ENCODE measurements around the gene KRT77.
"Not testable (repeated sequence)": the region's sequence is repeated elsewhere in the genome, so short reads cannot be mapped to it uniquely, and the experiment has no call there.

The KRT77 gene

GRCh38 chr12:52721838-52722470 lies 18.6 kb upstream of the KRT77 start:
- DNase-seq = no peak

DNA sequence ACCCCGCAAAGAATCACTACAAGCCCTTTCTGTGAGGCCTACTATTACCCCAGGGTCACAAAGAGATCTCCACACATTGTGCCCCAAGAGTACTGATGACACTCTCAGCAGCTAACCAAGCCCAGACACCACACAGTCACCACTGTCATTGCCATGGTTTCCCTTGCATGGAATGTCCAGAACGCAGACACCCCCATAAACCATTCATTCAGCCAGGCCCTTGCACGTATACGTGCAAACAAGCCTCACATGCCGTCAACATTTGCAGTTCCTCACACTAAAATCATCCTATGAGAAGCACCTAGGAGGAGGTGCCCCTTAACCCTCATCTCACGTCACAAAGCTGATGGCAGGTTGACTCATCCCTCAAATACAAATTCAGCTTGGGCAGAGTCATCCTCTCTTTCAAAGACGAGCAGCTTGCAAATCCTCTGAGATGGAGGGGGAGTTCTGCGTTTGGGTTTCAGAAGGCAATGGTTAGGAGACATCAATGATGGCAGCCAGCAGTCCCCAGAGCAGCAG lies 17.1 kb upstream of the KRT77 start:
- no peak for DNase-seq

GRCh38 chr12:52716061-52716460 lies 12.7 kb upstream of the KRT77 start:
- DNase-seq = no peak

DNA sequence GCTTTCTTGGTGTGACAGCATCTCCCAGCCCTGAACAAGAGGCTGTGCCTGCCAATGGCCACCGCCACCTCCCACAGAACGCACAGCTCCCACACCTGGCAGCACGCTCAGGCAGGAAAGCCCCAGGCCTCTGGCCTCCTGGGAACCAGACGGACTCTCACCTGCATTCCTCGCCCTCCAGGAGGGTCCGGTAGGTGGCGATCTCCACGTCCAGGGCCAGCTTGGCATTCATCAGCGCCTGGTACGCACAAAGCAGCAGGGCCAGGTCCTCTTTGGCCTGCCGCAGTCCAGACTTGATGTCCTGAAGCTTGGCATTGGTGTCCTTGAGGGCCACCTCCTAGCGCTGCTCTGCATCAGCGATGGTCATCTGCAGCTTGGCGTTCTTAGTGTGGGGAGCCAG lies 12.1 kb upstream of the KRT77 start:
- no peak for DNase-seq

DNA sequence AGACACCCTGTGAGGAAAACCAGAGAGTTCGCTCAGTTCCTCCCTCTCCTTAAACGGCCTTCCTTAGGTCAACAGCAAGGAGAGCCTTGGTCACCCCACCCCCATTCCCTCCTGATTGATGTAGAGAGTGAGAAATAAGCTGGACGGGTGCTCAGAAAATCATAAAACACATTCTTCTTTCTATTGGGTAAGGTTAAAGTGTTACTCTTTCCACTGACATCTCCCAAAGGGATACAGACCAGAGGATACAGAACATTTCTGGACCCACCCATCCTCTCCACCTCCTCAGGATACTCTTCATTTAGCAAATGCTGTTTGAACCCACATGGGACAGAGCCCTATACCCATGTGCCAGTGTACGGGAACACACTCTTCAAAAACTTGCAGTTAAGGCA lies 11.6 kb upstream of the KRT77 start:
- DNase-seq = no peak

DNA sequence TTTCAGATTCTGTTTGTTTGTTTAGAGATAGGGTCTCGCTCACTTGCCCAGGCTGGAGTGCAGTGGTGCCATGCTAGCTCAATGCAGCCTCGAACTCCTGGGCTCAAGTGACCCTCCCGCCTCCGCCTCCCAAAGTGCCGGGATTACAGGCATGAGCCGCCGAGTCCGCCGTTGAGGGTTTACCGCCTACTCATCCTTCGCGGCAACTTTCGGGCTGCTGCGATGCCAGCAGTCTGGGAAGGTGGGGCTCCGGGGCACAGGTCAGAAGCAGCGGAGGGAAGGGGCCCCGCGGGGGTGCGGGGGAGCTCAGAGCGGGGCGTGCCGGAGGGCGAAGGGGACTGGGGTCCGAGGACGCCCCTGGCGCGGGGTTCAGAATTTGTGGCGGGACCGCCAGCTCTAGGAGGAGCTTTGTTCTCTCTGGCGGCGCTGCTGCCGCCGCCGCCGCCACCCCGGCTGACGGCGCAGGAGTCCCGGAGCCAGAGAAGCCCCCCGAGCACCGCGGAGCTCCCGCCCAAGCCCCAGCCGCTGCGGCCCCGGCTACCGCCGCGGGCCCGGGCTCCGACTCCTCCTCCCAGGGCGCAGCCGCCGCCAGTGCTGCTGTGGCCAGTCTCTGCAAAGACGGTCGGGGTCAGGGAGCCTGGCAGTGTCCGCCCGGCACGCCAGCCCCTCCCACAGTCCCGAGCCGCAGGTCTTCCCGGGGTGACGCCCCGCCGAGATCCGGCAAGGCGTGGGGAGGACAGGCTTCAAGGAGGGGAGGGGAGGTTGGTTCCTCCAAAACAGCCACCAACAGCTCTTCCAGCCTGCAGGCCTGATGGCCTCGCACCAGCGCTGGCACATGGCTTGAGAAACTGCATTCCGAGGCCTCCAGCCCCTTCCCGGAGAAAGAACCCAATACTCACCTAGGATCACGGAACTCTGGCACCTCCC lies 10.9 kb upstream of the KRT77 start:
- no peak for DNase-seq

DNA sequence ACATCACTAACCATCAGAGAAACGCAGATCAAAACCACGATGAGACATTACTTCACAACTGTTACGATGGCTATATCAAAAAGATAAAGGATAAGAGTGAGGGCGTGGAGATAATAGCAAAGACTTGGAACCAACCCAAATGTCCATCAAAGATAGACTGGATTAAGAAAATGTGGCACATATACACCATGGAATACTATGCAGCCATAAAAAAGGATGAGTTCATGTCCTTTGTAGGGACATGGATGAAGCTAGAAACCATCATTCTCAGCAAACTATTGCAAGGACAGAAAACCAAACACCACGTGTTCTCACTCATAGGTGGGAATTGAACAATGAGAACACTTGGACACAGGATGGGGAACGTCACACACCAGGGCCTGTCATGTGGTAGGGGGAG lies 8.8 kb upstream of the KRT77 start:
- DNase-seq = not testable (repeated sequence)

- no peak for DNase-seq
Measured at GRCh38 chr12:52710730-52711129, 7.4 kb upstream of the KRT77 start.

DNA sequence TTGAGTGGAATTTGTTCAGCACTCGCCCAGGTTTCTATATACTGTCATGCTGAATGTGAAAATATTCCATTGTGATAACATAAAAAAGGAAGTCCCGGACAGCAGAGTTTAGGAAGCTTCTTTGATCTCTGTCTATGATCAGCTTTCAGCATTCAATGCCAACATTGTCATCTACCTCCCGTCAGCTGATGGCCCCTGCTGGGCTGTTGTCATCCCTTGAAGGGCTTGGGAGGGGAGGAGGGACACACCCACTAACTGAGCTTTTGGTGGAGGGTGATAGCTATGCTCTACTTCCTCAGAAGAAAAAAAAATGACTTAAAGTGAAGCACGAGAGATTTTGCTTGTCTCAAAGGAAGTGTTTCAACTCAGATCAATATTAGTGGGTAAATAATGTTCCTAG lies 4.7 kb upstream of the KRT77 start:
- DNase-seq = no peak

DNA sequence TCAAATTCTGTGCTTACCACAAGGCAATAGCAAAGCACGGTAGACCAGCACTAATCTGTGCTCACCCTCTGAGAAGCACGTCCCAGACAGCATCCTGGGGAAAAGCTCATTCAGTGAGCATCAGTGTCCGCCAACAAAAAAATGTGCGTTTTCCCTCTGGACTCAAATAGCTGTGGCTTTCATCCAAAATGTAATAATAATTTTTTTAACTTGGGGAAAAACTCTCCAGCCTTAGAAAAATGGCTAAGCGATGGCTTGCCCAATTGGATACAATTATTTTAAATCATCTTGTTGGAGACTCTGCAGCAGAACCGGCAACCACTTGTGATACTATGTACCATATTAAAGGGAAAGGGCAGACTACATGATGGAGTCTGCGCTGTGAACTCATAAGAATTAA lies 1.1 kb upstream of the KRT77 start:
- no peak for DNase-seq

- no peak for DNase-seq
Measured at GRCh38 chr12:52703878-52704277, 554 bp upstream of the KRT77 start.

DNA sequence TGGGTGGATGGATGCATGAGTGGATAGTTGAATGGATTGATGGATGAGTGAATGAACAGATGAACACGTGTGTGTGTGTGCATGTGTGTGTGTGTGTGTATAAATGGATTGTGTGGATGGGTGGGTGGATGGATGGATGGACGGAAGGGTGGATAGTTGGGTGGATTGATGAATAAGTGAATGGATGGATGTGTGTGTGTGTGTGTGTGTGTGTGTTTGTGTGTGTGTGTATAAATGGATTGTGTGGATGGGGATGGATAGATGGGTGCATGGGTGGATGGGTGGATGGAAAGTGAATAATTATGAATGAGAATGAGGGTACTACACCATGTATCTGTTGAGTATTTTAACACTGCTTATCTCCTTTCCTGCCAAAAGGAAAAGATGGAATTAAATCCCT lies 986 bp downstream of the KRT77 start:
- no peak for DNase-seq

- DNase-seq = no peak
Measured at GRCh38 chr12:52701281-52701680, 2.0 kb downstream of the KRT77 start.

DNA sequence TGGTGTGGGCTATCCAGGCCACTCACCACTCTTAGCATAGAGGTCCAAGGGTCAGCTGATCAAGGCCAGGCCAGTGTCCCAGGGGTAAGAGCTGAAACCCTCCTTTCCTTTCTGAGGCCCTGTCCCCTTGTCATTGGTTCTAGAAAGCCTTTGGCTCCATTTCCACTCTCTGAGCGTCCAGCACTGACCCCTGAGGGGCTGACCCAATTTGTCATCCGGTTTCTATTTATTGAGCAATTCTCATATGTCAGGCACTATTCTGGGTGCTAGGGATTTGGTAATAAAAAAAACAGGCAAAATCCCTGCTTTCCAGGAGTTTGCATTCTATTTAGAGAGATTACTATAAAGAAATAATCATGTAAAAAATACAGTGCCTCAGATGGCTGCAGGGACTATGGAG lies 3.4 kb downstream of the KRT77 start:
- DNase-seq = no peak

- DNase-seq = no peak
Measured at GRCh38 chr12:52699373-52699772, 4.0 kb downstream of the KRT77 start.

GRCh38 chr12:52698651-52699340 lies 4.5 kb downstream of the KRT77 start:
- DNase-seq = no peak

DNA sequence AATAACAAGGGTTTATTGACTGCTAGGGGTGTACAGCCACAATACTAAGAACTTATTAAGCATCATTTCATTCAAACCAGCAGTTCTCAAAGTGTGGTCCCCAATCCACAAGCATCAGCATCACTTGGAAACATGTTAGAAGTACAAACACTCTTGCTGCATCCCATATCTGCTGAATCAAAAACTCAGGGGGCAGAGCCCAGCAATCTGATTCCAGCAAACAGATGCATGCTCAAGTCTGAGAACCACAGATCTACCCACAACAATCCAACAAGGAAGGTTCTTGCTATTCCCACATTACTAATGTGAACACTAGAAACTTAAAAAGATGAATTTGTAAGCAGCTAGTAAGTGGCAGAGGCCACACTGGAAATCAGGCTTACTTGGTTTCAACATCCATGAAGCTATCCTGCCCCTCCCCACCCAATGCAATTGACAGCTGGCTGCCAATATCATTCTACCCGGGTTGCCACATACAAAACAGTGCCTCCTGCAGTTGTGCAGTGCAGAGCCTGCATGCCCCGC lies 6.2 kb downstream of the KRT77 start:
- DNase-seq = no peak

GRCh38 chr12:52696588-52696987 lies 6.7 kb downstream of the KRT77 start:
- no peak for DNase-seq

GRCh38 chr12:52695039-52695438 lies 8.3 kb downstream of the KRT77 start:
- DNase-seq = no peak

DNA sequence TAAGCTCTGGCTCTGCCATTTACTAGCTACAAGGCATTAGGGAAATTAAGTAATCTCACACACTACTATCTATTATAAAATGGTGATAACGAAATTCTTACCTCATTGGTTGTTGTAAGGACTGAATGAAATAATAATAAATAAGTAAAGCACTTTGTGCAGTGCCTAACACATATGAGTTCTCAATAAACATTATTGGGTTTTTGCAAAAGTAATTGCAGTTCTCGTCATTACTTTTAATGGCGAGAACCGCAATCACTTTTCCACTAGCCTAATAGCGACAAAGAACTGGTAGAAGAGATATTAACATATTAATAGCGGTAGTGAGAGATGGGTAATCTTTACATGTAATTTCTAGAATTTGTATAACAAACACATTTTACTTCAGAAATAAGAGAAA lies 9.2 kb downstream of the KRT77 start:
- DNase-seq = no peak

GRCh38 chr12:52693261-52693660 lies 10.1 kb downstream of the KRT77 start:
- DNase-seq = no peak

- no peak for DNase-seq
Measured at GRCh38 chr12:52692254-52692653, 11.1 kb downstream of the KRT77 start.

DNA sequence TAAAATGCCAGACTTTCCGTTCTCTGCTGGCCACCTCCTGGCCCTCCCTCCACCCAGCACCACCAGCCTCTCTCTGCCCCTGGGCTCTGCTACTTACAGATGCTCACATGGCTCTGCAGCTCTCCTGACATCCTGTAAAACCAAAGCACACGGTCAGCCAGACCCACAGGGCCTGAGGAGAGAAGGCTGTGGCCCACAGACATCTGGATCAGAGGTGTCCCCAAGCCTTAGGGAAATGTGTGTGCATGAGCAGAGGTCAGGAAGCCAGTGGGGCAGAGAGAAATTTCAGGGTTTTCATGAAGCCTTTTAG lies 11.5 kb downstream of the KRT77 start:
- DNase-seq = no peak

All from T-helper 1 cell (primary cell).